ENCODE measurements around the gene GRK1. TPM values are rescaled to one million over a fixed set of nuclear protein-coding genes. Genes with fewer than 3 reads are reported as not detected.

The GRK1 gene
- total RNA-seq, 1 experiment from 2014 or later = not detected

- H3K27me3 Mint-ChIP-seq (ENCODE audit: insufficient read depth, unreplicated experiment) = no peaks in the 10 kb centered on the region
- ChIA-PET POLR2A (no interaction called here), CTCF (no interaction called here)
Observed at GRCh38 chr13:113742000-113742441, 75.0 kb downstream of the GRK1 start.

GRCh38 chr13:113742445-113743120 lies 75.6 kb downstream of the GRK1 start:
- intact Hi-C loops (cut with micrococcal nuclease) = no loop called here
- DNase-seq (ENCODE audit: unreplicated experiment) = no peak
- H3K4me1 Mint-ChIP-seq (ENCODE audit: insufficient read depth, unreplicated experiment) = peaks cover 8% of the 10 kb centered on the region
- H3K9me3 Mint-ChIP-seq (ENCODE audit: unreplicated experiment) = no peaks in the 10 kb centered on the region
- no peaks in the 10 kb centered on the region for H3K27me3 Mint-ChIP-seq (ENCODE audit: insufficient read depth, unreplicated experiment)
- no peak overlapping the region for H3K27ac Mint-ChIP-seq (ENCODE audit: low read depth, unreplicated experiment)
- H3K36me3 Mint-ChIP-seq (ENCODE audit: insufficient read depth, unreplicated experiment) = no peaks in the 10 kb centered on the region
- ChIA-PET CTCF (interaction anchor here (0.6 kb wide), 1 partner anchor 541 kb away, joined by 3 read pairs; no protein-coding TSS in a partner anchor), POLR2A (no interaction called here)
- no TSS peak for BruUV-seq (replicated peaks)
- TF ChIP-seq CTCF (IDR thresholded peaks at IDR 0.05; ENCODE audit: unreplicated experiment) = no peak
- H3K4me3 Mint-ChIP-seq (ENCODE audit: unreplicated experiment) = no peak overlapping the region

More at GRCh38 chr13:113742000-113742441, 75.0 kb downstream of the GRK1 start:
- no peak for TF ChIP-seq CTCF (IDR thresholded peaks at IDR 0.05; ENCODE audit: unreplicated experiment)
- Mint-ChIP-seq H3K4me1 (ENCODE audit: insufficient read depth, unreplicated experiment) (peaks cover 8% of the 10 kb centered on the region), H3K27ac (ENCODE audit: low read depth, unreplicated experiment) (no peak overlapping the region), H3K9me3 (ENCODE audit: unreplicated experiment) (no peaks in the 10 kb centered on the region), H3K4me3 (ENCODE audit: unreplicated experiment) (no peak overlapping the region), H3K36me3 (ENCODE audit: insufficient read depth, unreplicated experiment) (no peaks in the 10 kb centered on the region)
- DNase-seq (ENCODE audit: unreplicated experiment) = peak; percentile 62
- intact Hi-C loops (cut with micrococcal nuclease) = no loop called here
- BruUV-seq (replicated peaks) = no TSS peak

- H3K36me3 Mint-ChIP-seq (ENCODE audit: insufficient read depth, unreplicated experiment) = no peaks in the 10 kb centered on the region
- no TSS peak for BruUV-seq (replicated peaks)
- H3K4me3 Mint-ChIP-seq (ENCODE audit: unreplicated experiment) = no peak overlapping the region
- H3K4me1 Mint-ChIP-seq (ENCODE audit: insufficient read depth, unreplicated experiment) = peaks cover 8% of the 10 kb centered on the region
- intact Hi-C loops (cut with micrococcal nuclease) = no loop called here
- ChIA-PET POLR2A (interaction anchor here (0.5 kb wide), 1 partner anchor 31 kb away, joined by 5 read pairs; no protein-coding TSS in a partner anchor), CTCF (no interaction called here)
- DNase-seq (ENCODE audit: unreplicated experiment) = no peak
- H3K27me3 Mint-ChIP-seq (ENCODE audit: insufficient read depth, unreplicated experiment) = no peaks in the 10 kb centered on the region
- H3K27ac Mint-ChIP-seq (ENCODE audit: low read depth, unreplicated experiment) = no peak overlapping the region
- no peak for TF ChIP-seq CTCF (IDR thresholded peaks at IDR 0.05; ENCODE audit: unreplicated experiment)
- no peaks in the 10 kb centered on the region for H3K9me3 Mint-ChIP-seq (ENCODE audit: unreplicated experiment)
Observed at GRCh38 chr13:113743366-113744195, 76.6 kb downstream of the GRK1 start.

GRCh38 chr13:113744197-113745000 lies 77.4 kb downstream of the GRK1 start:
- DNase-seq (ENCODE audit: unreplicated experiment) = no peak
- no peaks in the 10 kb centered on the region for H3K27me3 Mint-ChIP-seq (ENCODE audit: insufficient read depth, unreplicated experiment)
- no TSS peak for BruUV-seq (replicated peaks)
- no peak overlapping the region for H3K4me3 Mint-ChIP-seq (ENCODE audit: unreplicated experiment)
- no peaks in the 10 kb centered on the region for H3K9me3 Mint-ChIP-seq (ENCODE audit: unreplicated experiment)
- ChIA-PET CTCF (no interaction called here), POLR2A (interaction anchor here (0.5 kb wide), 1 partner anchor 30 kb away, joined by 5 read pairs; no protein-coding TSS in a partner anchor)
- no peak for TF ChIP-seq CTCF (IDR thresholded peaks at IDR 0.05; ENCODE audit: unreplicated experiment)
- no peaks in the 10 kb centered on the region for H3K36me3 Mint-ChIP-seq (ENCODE audit: insufficient read depth, unreplicated experiment)
- intact Hi-C loops (cut with micrococcal nuclease) = no loop called here
- H3K27ac Mint-ChIP-seq (ENCODE audit: low read depth, unreplicated experiment) = no peak overlapping the region
- peaks cover 8% of the 10 kb centered on the region for H3K4me1 Mint-ChIP-seq (ENCODE audit: insufficient read depth, unreplicated experiment)
